ENCODE data around the gene TNFRSF17. TPM values are rescaled to one million over a fixed set of nuclear protein-coding genes. Genes with fewer than 3 reads are reported as not detected.

The TNFRSF17 gene
- total and polyA plus RNA-seq, 2 of the 13 experiments (the other 11 are each of a cell fraction or from before 2014, with no cell fraction given), result not detected

- Histone ChIP-seq H3K4me2 (ENCODE audit: low read depth, low read length) (no peak overlapping the region), H3K27me3 (ENCODE audit: control insufficient read depth in 1 of 2, insufficient read depth in 2 of 2, low read length in 2 of 2) (no peaks in the 10 kb centered on the region), H3K9ac (ENCODE audit: insufficient read depth, low read depth, low read length) (no peak overlapping the region), H3K36me3 (replicated peaks in 1 of 2; ENCODE audit: control insufficient read depth in 1 of 2, insufficient read depth in 2 of 2, low read length in 2 of 2) (no peaks in the 10 kb centered on the region), H3K4me3 (replicated peaks in 1 of 3; ENCODE audit: insufficient read depth in 1 of 3, low read depth in 2 of 3, low read length in 3 of 3) (no peak overlapping the region), H3K79me2 (ENCODE audit: insufficient read depth, low read length) (no peaks in the 10 kb centered on the region), H3K4me1 (ENCODE audit: insufficient read depth, low read length) (peaks cover 7% of the 10 kb centered on the region), H3K9me3 (ENCODE audit: low read length) (no peaks in the 10 kb centered on the region), H3K27ac (ENCODE audit: extremely low read length, insufficient read depth, low read length) (no peak overlapping the region), H4K20me1 (ENCODE audit: insufficient read depth, low read length) (no peaks in the 10 kb centered on the region), H2AFZ (ENCODE audit: low read length) (no peak overlapping the region)
- intact Hi-C loops (cut with micrococcal nuclease; ENCODE audit: unreplicated experiment) (no loop called here), in situ Hi-C loops (cut with HindIII; ENCODE audit: extremely low pct_ligation_motif_present, low pct_unique_long_range_greater_than_20kb) (no loop called here)
- 85% methylated on average over 4 of the region's 4 CpGs for WGBS (ENCODE audit: low lambda C conversion rate)
- ChIA-PET CTCF (ENCODE audit: low intra/inter-chr PET ratio, low total read pairs) (no interaction called here), POLR2A (no interaction called here)
- BruUV-seq (replicated peaks), result no TSS peak
- FAIRE-seq (no peak), DNase-seq (ENCODE audit: low spot score) (no peak), ATAC-seq (no peak)
- TF ChIP-seq RXRA (CRISPR knock-in tag; IDR thresholded peaks at IDR 0.05), result no peak
- TF ChIP-seq MTF2 (CRISPR knock-in tag; IDR thresholded peaks at IDR 0.05; ENCODE audit: borderline replicate concordance), result no peak
- no peak for TF ChIP-seq AGO1 (IDR thresholded peaks at IDR 0.05; ENCODE audit: low read depth, low read length, poor library complexity, severe bottlenecking)
- no peak for TF ChIP-seq KMT2B (CRISPR knock-in tag; IDR thresholded peaks at IDR 0.05)
Measured at GRCh38 chr16:12011565-12011964, 46.6 kb downstream of the TNFRSF17 start.

GRCh38 chr16:12016291-12016947 is 51.4 kb downstream of the TNFRSF17 start:
- 84% methylated on average over 4 of the region's 4 CpGs for WGBS (ENCODE audit: low lambda C conversion rate)
- Histone ChIP-seq H3K79me2 (ENCODE audit: insufficient read depth, low read length) (no peaks in the 10 kb centered on the region), H3K27ac (ENCODE audit: extremely low read length, insufficient read depth, low read length) (no peak overlapping the region), H3K27me3 (ENCODE audit: control insufficient read depth in 1 of 2, insufficient read depth in 2 of 2, low read length in 2 of 2) (no peaks in the 10 kb centered on the region), H3K4me3 (replicated peaks in 1 of 3; ENCODE audit: insufficient read depth in 1 of 3, low read depth in 2 of 3, low read length in 3 of 3) (no peak overlapping the region), H3K9ac (ENCODE audit: insufficient read depth, low read depth, low read length) (no peak overlapping the region), H3K4me1 (ENCODE audit: insufficient read depth, low read length) (peaks cover 7% of the 10 kb centered on the region), H3K9me3 (ENCODE audit: low read length) (no peaks in the 10 kb centered on the region), H4K20me1 (ENCODE audit: insufficient read depth, low read length) (no peaks in the 10 kb centered on the region), H3K4me2 (ENCODE audit: low read depth, low read length) (no peak overlapping the region), H3K36me3 (replicated peaks in 1 of 2; ENCODE audit: control insufficient read depth in 1 of 2, insufficient read depth in 2 of 2, low read length in 2 of 2) (no peaks in the 10 kb centered on the region), H2AFZ (ENCODE audit: low read length) (no peak overlapping the region)
- in situ Hi-C loops (cut with HindIII; ENCODE audit: extremely low pct_ligation_motif_present, low pct_unique_long_range_greater_than_20kb), result no loop called here
- FAIRE-seq (no peak), ATAC-seq (no peak), DNase-seq (ENCODE audit: low spot score) (no peak)
- intact Hi-C loops (cut with micrococcal nuclease; ENCODE audit: unreplicated experiment), result no loop called here
- CTCF ChIA-PET (ENCODE audit: low intra/inter-chr PET ratio, low total read pairs), result no interaction called here
- POLR2A ChIA-PET, result no interaction called here
- no TSS peak for BruUV-seq (replicated peaks)
- TF ChIP-seq ZNF121 (CRISPR knock-in tag; IDR thresholded peaks at IDR 0.05) (0 out of 2 replicates have a peak, but pooled peaks have one; percentile 28), ZNF7 (CRISPR knock-in tag; IDR thresholded peaks at IDR 0.05) (peak; percentile 66; the same call in 1 of the 2 replicates), FOXA3 (CRISPR knock-in tag; IDR thresholded peaks at IDR 0.05) (no peak)

Data from HepG2 (cell line).